ENCODE data around the gene GTPBP2.

The GTPBP2 gene

DNA sequence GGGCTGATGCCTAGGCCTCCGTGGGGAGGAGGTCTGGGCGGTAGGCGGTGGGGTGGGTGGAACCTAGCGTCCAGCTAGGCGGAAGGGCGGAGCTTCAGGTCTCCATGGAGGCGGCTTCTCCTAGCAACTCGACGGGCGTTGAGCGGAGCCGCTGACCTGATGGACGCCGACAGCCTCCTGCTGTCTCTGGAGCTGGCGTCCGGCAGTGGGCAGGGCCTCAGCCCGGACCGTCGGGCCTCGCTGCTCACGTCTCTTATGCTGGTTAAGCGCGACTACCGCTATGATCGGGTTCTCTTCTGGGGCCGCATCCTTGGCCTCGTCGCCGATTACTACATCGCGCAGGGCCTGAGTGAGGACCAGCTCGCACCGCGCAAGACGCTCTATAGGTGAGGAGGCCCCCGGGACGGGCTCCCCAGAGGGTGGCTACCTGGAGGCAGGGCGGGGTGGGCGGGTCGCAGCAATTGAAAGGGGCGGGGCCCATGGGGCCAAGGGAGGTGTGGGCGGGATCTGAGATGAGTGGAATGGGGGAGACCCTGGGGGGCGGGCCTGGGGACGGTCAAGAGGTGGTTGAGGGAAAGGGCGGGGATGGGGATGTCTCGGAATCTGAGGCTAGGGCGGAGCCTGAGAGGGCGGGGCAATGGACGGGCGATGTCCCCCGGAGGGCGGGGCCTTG, 16.0 kb upstream of the GTPBP2 start, which contains the start of gene RSPH9:
RSPH9 (plus strand) TSS at position 97 of the 673 bp plus-strand sequence; CDS start at position 160, 63 bp downstream.
- Histone ChIP-seq H3K27me3 (ENCODE audit: insufficient read depth, low read length) (no peaks in the 10 kb centered on the region), H3K27ac (ENCODE audit: low read depth, low read length, poor library complexity, severe bottlenecking) (peak within 1 kb of the TSS; percentile 11), H3K4me1 (ENCODE audit: insufficient read depth, low read length, severe bottlenecking) (peaks cover 4% of the 10 kb centered on the region), H3K9me2 (ENCODE audit: low read depth, low read length) (no peaks in the 10 kb centered on the region), H3K4me2 (ENCODE audit: low read length) (peak within 1 kb of the TSS; percentile 64), H3F3A (ENCODE audit: insufficient read depth, low read length) (peaks cover 8% of the 10 kb centered on the region), H3K9me3 (ENCODE audit: low read length) (no peaks in the 10 kb centered on the region), H3K9ac (ENCODE audit: low read length) (peak within 1 kb of the TSS; percentile 45; the same call in 1 of the 2 replicates), H3K4me3 (ENCODE audit: low read depth, low read length, poor library complexity, severe bottlenecking) (peak within 1 kb of the TSS; percentile 59), H2AFZ (ENCODE audit: low read length) (no peak within 1 kb of the TSS), H4K20me1 (ENCODE audit: insufficient read depth, low read length) (no peaks in the 10 kb centered on the region), H3K36me3 (ENCODE audit: insufficient read depth, low read length) (peaks cover 19% of the 10 kb centered on the region), H3K79me2 (ENCODE audit: insufficient read depth, low read length) (no peaks in the 10 kb centered on the region)
- TF ChIP-seq EZH2 (IDR thresholded peaks at IDR 0.05; ENCODE audit: borderline replicate concordance, low read length), result no peak
- TF ChIP-seq, protein P1, sequence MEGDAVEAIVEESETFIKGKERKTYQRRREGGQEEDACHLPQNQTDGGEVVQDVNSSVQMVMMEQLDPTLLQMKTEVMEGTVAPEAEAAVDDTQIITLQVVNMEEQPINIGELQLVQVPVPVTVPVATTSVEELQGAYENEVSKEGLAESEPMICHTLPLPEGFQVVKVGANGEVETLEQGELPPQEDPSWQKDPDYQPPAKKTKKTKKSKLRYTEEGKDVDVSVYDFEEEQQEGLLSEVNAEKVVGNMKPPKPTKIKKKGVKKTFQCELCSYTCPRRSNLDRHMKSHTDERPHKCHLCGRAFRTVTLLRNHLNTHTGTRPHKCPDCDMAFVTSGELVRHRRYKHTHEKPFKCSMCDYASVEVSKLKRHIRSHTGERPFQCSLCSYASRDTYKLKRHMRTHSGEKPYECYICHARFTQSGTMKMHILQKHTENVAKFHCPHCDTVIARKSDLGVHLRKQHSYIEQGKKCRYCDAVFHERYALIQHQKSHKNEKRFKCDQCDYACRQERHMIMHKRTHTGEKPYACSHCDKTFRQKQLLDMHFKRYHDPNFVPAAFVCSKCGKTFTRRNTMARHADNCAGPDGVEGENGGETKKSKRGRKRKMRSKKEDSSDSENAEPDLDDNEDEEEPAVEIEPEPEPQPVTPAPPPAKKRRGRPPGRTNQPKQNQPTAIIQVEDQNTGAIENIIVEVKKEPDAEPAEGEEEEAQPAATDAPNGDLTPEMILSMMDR (IDR thresholded peaks at IDR 0.05; ENCODE audit: low read length), result no peak

DNA sequence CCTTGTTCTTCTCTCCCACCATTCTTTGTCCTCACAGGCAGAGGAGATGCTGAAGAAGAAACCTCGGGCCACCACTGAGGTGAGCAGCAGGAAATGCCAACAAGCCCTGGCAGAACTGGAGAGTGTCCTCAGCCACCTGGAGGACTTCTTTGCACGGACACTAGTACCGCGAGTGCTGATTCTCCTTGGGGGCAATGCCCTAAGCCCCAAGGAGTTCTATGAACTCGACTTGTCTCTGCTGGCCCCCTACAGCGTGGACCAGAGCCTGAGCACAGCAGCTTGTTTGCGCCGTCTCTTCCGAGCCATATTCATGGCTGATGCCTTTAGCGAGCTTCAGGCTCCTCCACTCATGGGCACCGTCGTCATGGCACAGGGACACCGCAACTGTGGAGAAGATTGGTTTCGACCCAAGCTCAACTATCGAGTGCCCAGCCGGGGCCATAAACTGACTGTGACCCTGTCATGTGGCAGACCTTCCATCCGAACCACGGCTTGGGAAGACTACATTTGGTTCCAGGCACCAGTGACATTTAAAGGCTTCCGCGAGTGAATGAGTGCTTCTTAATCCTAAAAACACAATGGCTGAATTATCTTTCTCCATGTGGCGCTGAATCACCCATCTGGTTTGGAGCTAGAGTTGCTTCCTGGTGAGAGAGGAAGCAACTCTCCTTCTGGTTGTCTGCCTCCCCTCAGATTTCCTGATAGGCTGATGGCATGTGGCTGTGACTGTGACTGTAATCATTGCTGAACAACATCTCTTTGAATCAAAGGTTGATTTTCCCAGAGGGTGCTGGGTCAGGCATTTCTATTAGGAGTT, 11.1 kb upstream of the GTPBP2 start:
- Histone ChIP-seq H3F3A (ENCODE audit: insufficient read depth, low read length) (peaks cover 8% of the 10 kb centered on the region), H3K36me3 (ENCODE audit: insufficient read depth, low read length) (peaks cover 43% of the 10 kb centered on the region), H3K4me1 (ENCODE audit: insufficient read depth, low read length, severe bottlenecking) (peaks cover 28% of the 10 kb centered on the region), H2AFZ (ENCODE audit: low read length) (no peak overlapping the region), H3K9me2 (ENCODE audit: low read depth, low read length) (no peaks in the 10 kb centered on the region), H3K4me3 (ENCODE audit: low read depth, low read length, poor library complexity, severe bottlenecking) (no peak overlapping the region), H3K27ac (ENCODE audit: low read depth, low read length, poor library complexity, severe bottlenecking) (no peak overlapping the region), H3K9me3 (ENCODE audit: low read length) (no peaks in the 10 kb centered on the region), H3K79me2 (ENCODE audit: insufficient read depth, low read length) (peaks cover 10% of the 10 kb centered on the region), H4K20me1 (ENCODE audit: insufficient read depth, low read length) (no peaks in the 10 kb centered on the region), H3K9ac (ENCODE audit: low read length) (no peak overlapping the region), H3K27me3 (ENCODE audit: insufficient read depth, low read length) (no peaks in the 10 kb centered on the region), H3K4me2 (ENCODE audit: low read length) (no peak overlapping the region)
- TF ChIP-seq, protein P1 (IDR thresholded peaks at IDR 0.05; ENCODE audit: low read length), result no peak
- TF ChIP-seq EZH2 (IDR thresholded peaks at IDR 0.05; ENCODE audit: borderline replicate concordance, low read length), result no peak

DNA sequence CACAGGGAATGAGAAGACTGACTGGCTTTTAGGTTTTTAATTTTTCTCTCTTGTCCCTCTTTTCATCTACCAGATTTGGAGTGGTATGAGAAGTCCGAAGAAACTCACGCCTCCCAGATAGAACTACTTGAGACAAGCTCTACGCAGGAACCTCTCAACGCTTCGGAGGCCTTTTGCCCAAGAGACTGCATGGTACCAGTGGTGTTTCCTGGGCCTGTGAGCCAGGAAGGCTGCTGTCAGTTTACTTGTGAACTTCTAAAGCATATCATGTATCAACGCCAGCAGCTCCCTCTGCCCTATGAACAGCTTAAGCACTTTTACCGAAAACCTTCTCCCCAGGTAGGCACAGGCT, 7.2 kb upstream of the GTPBP2 start:
- Histone ChIP-seq H3F3A (ENCODE audit: insufficient read depth, low read length) (no peaks in the 10 kb centered on the region), H3K27ac (ENCODE audit: low read depth, low read length, poor library complexity, severe bottlenecking) (peak overlapping the region; percentile 74)

More for the DNA sequence above, 7.2 kb upstream of the GTPBP2 start:
- TF ChIP-seq, protein P1 (IDR thresholded peaks at IDR 0.05; ENCODE audit: low read length), result no peak
- no peak for TF ChIP-seq EZH2 (IDR thresholded peaks at IDR 0.05; ENCODE audit: borderline replicate concordance, low read length)
- Histone ChIP-seq H3K27me3 (ENCODE audit: insufficient read depth, low read length) (no peaks in the 10 kb centered on the region), H3K9ac (ENCODE audit: low read length) (peak overlapping the region; percentile 99), H3K36me3 (ENCODE audit: insufficient read depth, low read length) (peaks cover 36% of the 10 kb centered on the region), H3K4me1 (ENCODE audit: insufficient read depth, low read length, severe bottlenecking) (peaks cover 32% of the 10 kb centered on the region), H3K9me3 (ENCODE audit: low read length) (no peaks in the 10 kb centered on the region), H3K9me2 (ENCODE audit: low read depth, low read length) (no peaks in the 10 kb centered on the region), H3K79me2 (ENCODE audit: insufficient read depth, low read length) (peaks cover 10% of the 10 kb centered on the region), H2AFZ (ENCODE audit: low read length) (no peak overlapping the region), H3K4me2 (ENCODE audit: low read length) (peak overlapping the region; percentile 99), H4K20me1 (ENCODE audit: insufficient read depth, low read length) (no peaks in the 10 kb centered on the region), H3K4me3 (ENCODE audit: low read depth, low read length, poor library complexity, severe bottlenecking) (peak overlapping the region; percentile 98)

Measured in OCI-LY1 (cell line).